H1 (cell line): Measurements from ENCODE around the gene CRY1. TPM values are rescaled to one million over a fixed set of nuclear protein-coding genes. Genes with fewer than 3 reads are reported as not detected.

Experiments used
- CTCF ChIA-PET: fragments of 300-600 bp; sonication (Branson Sonifier 250); formaldehyde crosslinking; loops from one replicate; lab custom pipeline; 2021; ENCODE audit not compliant: partially characterized antibody; lab: Charles Lee
- POLR2A ChIA-PET: fragments of 300-600 bp; sonication (Branson Sonifier 250); formaldehyde crosslinking; loops from one replicate; lab custom pipeline; 2021; ENCODE audit warnings: inconsistent platforms; ENCODE audit not compliant: partially characterized antibody; lab: Charles Lee
- DNase-seq, 2 experiments: peaks; one replicate each; pipeline versions ENCODE4 v3.0.0 to v3.0.0-alpha.2; 2010 to 2022; ENCODE audit warnings: low spot score in 2 of 2, low read depth in 1 of 2, mixed read lengths in 1 of 2
- FAIRE-seq: peaks from 2 replicates; lab custom pipeline; 2011; peaks lifted over from hg19 to GRCh38; lab: Jason Lieb, UNC
- H2AFZ ChIP-seq: 2 replicates; pipeline ENCODE4 v1.8.1; 2012; ENCODE audit warnings: low read length, inconsistent platforms
- H2AK5ac ChIP-seq: 2 replicates; pipeline ENCODE4 v1.6.1; 2013; ENCODE audit warnings: low read depth, low read length
- H2BK120ac ChIP-seq: replicated peaks from 2 replicates; pipeline ENCODE3; 2013; ENCODE audit warnings: low read depth, low read length, inconsistent platforms
- H2BK12ac ChIP-seq: 2 replicates; pipeline ENCODE4 v1.6.1; 2013; ENCODE audit warnings: low read depth, low read length
- H2BK15ac ChIP-seq: 2 replicates; pipeline ENCODE4 v1.6.1; 2013; ENCODE audit warnings: low read length
- H2BK20ac ChIP-seq: 2 replicates; pipeline ENCODE4 v1.6.1; 2013; ENCODE audit warnings: low read length
- H2BK5ac ChIP-seq: 2 replicates; pipeline ENCODE4 v1.6.1; 2013; ENCODE audit warnings: low read depth, low read length
- H3K14ac ChIP-seq: 2 replicates; pipeline ENCODE4 v1.6.1; 2013; ENCODE audit warnings: inconsistent platforms; ENCODE audit not compliant: insufficient read length
- H3K18ac ChIP-seq: 2 replicates; pipeline ENCODE4 v1.6.1; 2013; ENCODE audit warnings: low read length; ENCODE audit errors: extremely low read depth
- H3K23ac ChIP-seq: 2 replicates; pipeline ENCODE4 v1.6.1; 2013; ENCODE audit warnings: inconsistent platforms; ENCODE audit not compliant: insufficient read length
- H3K23me2 ChIP-seq: 2 replicates; pipeline ENCODE4 v1.6.1; 2013; ENCODE audit warnings: low read depth, low read length
- H3K27ac ChIP-seq: 2 replicates; pipeline ENCODE4 v1.6.1; 2011; ENCODE audit warnings: low read depth, low read length, inconsistent platforms
- H3K27me3 ChIP-seq, 4 experiments: replicated peaks in 1 of 4; 1 replicate in 1 of 4; 2 replicates in 3 of 4; pipeline versions ENCODE4 v1.6.1 to v1.8.1; 2011 to 2013; ENCODE audit warnings: low read length in 3 of 4, mild to moderate bottlenecking in 3 of 4, inconsistent platforms in 2 of 4, mixed read lengths in 2 of 4, moderate library complexity in 1 of 4; ENCODE audit not compliant: control insufficient read depth in 3 of 4, insufficient read depth in 3 of 4; ENCODE audit errors: extremely low read depth in 1 of 4
- H3K36me3 ChIP-seq, 4 experiments: 2 replicates each; pipeline versions ENCODE4 v1.6.1 to v1.8.1; 2011 to 2013; ENCODE audit warnings: mild to moderate bottlenecking in 4 of 4, low read length in 3 of 4, moderate library complexity in 2 of 4, control low read depth in 1 of 4, inconsistent platforms in 1 of 4; ENCODE audit not compliant: insufficient read depth in 4 of 4, control insufficient read depth in 2 of 4
- H3K4ac ChIP-seq: replicated peaks from 2 replicates; pipeline ENCODE3; 2013; ENCODE audit warnings: low read length, low read depth, mixed read lengths, inconsistent platforms; ENCODE audit not compliant: insufficient read length
- H3K4me1 ChIP-seq, 4 experiments: replicated peaks in 1 of 4; 1 replicate in 1 of 4; 2 replicates in 3 of 4; pipeline versions ENCODE4 v1.6.1 to v1.8.1; 2011 to 2013; ENCODE audit warnings: low read length in 3 of 4, inconsistent platforms in 2 of 4, mixed read lengths in 1 of 4; ENCODE audit not compliant: insufficient read depth in 4 of 4, control insufficient read depth in 3 of 4
- H3K4me2 ChIP-seq, 2 experiments: 2 replicates each; pipeline versions ENCODE4 v1.6.1 to v1.8.1; 2011 to 2013; ENCODE audit warnings: low read depth in 2 of 2, low read length in 2 of 2, control low read depth in 1 of 2, inconsistent platforms in 1 of 2, mild to moderate bottlenecking in 1 of 2; ENCODE audit not compliant: insufficient read depth in 1 of 2
- H3K4me3 ChIP-seq, 4 experiments: fragments of 200-600, 300-600 bp in 1 of 4; sonication (generic), shearing (Covaris generic), sonication (Bioruptor Twin) in 1 of 4; 2 replicates each; pipeline versions ENCODE4 v1.5.1 to v1.8.1; 2011 to 2016; ENCODE audit warnings: low read length in 4 of 4, low read depth in 3 of 4, control low read depth in 2 of 4, inconsistent platforms in 2 of 4, mild to moderate bottlenecking in 2 of 4, mixed read lengths in 1 of 4, moderate library complexity in 1 of 4; ENCODE audit not compliant: insufficient read depth in 2 of 4; ENCODE audit errors: extremely low read depth in 1 of 4
- H3K56ac ChIP-seq: replicated peaks from 2 replicates; pipeline ENCODE3; 2013; ENCODE audit warnings: low read depth, mild to moderate bottlenecking, mixed read lengths, low read length, inconsistent platforms; ENCODE audit not compliant: insufficient read length
- H3K79me1 ChIP-seq: 2 replicates; pipeline ENCODE4 v1.6.1; 2013; ENCODE audit warnings: low read depth, low read length, control low read depth
- H3K79me2 ChIP-seq, 2 experiments: 2 replicates each; pipeline versions ENCODE4 v1.6.1 to v1.8.1; 2012 to 2013; ENCODE audit warnings: low read length in 2 of 2, mild to moderate bottlenecking in 2 of 2, inconsistent platforms in 1 of 2; ENCODE audit not compliant: insufficient read depth in 2 of 2, control insufficient read depth in 1 of 2
- H3K9ac ChIP-seq, 4 experiments: replicated peaks in 1 of 4; 1 replicate in 1 of 4; 2 replicates in 3 of 4; pipeline versions ENCODE4 v1.6.1 to v1.8.1; 2011 to 2013; ENCODE audit warnings: low read depth in 3 of 4, low read length in 3 of 4, control low read depth in 2 of 4, mild to moderate bottlenecking in 2 of 4, moderate library complexity in 2 of 4, inconsistent platforms in 1 of 4; ENCODE audit errors: extremely low read depth in 1 of 4
- H3K9me3 ChIP-seq, 2 experiments: 2 replicates each; pipeline versions ENCODE4 v1.6.1 to v1.8.1; 2012 to 2013; ENCODE audit warnings: mild to moderate bottlenecking in 2 of 2, moderate library complexity in 2 of 2, control low read depth in 1 of 2, inconsistent platforms in 1 of 2, low read depth in 1 of 2, low read length in 1 of 2, mixed read lengths in 1 of 2; ENCODE audit not compliant: insufficient read depth in 2 of 2
- H4K20me1 ChIP-seq, 2 experiments: replicated peaks in 1 of 2; 2 replicates each; pipeline versions ENCODE3 to v1.8.1; 2011 to 2013; ENCODE audit warnings: inconsistent platforms in 2 of 2, low read length in 2 of 2, mild to moderate bottlenecking in 1 of 2; ENCODE audit not compliant: insufficient read depth in 2 of 2, control insufficient read depth in 1 of 2
- H4K5ac ChIP-seq: 2 replicates; pipeline ENCODE4 v1.6.1; 2013; ENCODE audit warnings: low read length, low read depth, mixed read lengths, inconsistent platforms; ENCODE audit not compliant: insufficient read length
- H4K8ac ChIP-seq: 2 replicates; pipeline ENCODE4 v1.8.0; 2013; ENCODE audit warnings: mild to moderate bottlenecking, moderate library complexity, low read length, inconsistent platforms; ENCODE audit not compliant: insufficient read depth; ENCODE audit errors: extremely low read depth
- H4K91ac ChIP-seq: replicated peaks from 2 replicates; pipeline ENCODE3; 2013; ENCODE audit warnings: low read length, mixed read lengths, inconsistent platforms; ENCODE audit not compliant: insufficient read length
- BACH1 ChIP-seq: IDR thresholded peaks from 2 replicates; pipeline ENCODE4 v1.6.1; 2012; ENCODE audit warnings: low read length, improper control_type of control experiment
- BCL11A ChIP-seq, 2 experiments: IDR thresholded peaks; one replicate each; pipeline ENCODE4 v1.6.1; 2011; ENCODE audit warnings: low read depth in 2 of 2, low read length in 2 of 2, mild to moderate bottlenecking in 2 of 2
- BRCA1 ChIP-seq: IDR thresholded peaks from 2 replicates; pipeline ENCODE4 v1.6.1; 2012; ENCODE audit warnings: low read depth, low read length, improper control_type of control experiment
- CTBP2 ChIP-seq: IDR thresholded peaks from 2 replicates; pipeline ENCODE4 v1.7.0; 2011; ENCODE audit warnings: borderline replicate concordance, mild to moderate bottlenecking, moderate library complexity, mixed read lengths, low read length; ENCODE audit not compliant: insufficient read depth, insufficient read length
- RAD21 ChIP-seq, 2 experiments: IDR thresholded peaks in 1 of 2; conservative IDR thresholded peaks in 1 of 2; 2 replicates each; pipeline ENCODE4 v1.6.1; 2011; ENCODE audit warnings: low read depth in 2 of 2, low read length in 2 of 2, improper control_type of control experiment in 1 of 2, inconsistent platforms in 1 of 2, mild to moderate bottlenecking in 1 of 2, moderate library complexity in 1 of 2
- RFX5 ChIP-seq: IDR thresholded peaks from 2 replicates; pipeline ENCODE4 v1.6.1; 2011; ENCODE audit warnings: low read depth, low read length, improper control_type of control experiment, borderline replicate concordance
- SIX5 ChIP-seq: IDR thresholded peaks from 2 replicates; pipeline ENCODE4 v1.6.1; 2011; ENCODE audit warnings: mild to moderate bottlenecking, low read depth, low read length
- SRF ChIP-seq: IDR thresholded peaks from 2 replicates; pipeline ENCODE4 v1.6.1; 2011; ENCODE audit warnings: mild to moderate bottlenecking, low read depth, low read length, moderate library complexity
- TBP ChIP-seq: IDR thresholded peaks from 2 replicates; pipeline ENCODE4 v1.6.1; 2011; ENCODE audit warnings: low read depth, low read length, improper control_type of control experiment
- TEAD4 ChIP-seq: IDR thresholded peaks from 2 replicates; pipeline ENCODE4 v1.6.1; 2012; ENCODE audit warnings: low read depth, low read length, inconsistent platforms, mixed read lengths
- WGBS, 2 experiments: shearing (Covaris generic) in 1 of 2; methylation state at CpG; one replicate each; pipeline versions ENCODE4 v1.1.6 to v1.1.7; 2013 to 2015; ENCODE audit warnings: low lambda C conversion rate in 2 of 2, mixed read lengths in 2 of 2, inconsistent platforms in 1 of 2, low coverage in 1 of 2, missing lambda C conversion rate in 1 of 2; ENCODE audit not compliant: insufficient replicate concordance in 2 of 2, insufficient coverage in 1 of 2, insufficient read length in 1 of 2; ENCODE audit errors: extremely low coverage in 1 of 2, missing lambda C conversion rate in 1 of 2; 5-methylcytosine and 5-hydroxymethylcytosine counted together
- polyA plus RNA-seq, 7 experiments: library from polyadenylated mRNA; depleted of rRNA in 3 of 7; stranded (reverse) in 5 of 7; unstranded in 2 of 7; fragments of >200 nt in 5 of 7; fragments of 200-250 nt in 2 of 7; gene quantifications; 1 replicate in 5 of 7; 2 replicates in 1 of 7; 4 replicates in 1 of 7; pipeline versions ENCODE4 v1.2.1 to v1.2.3, GENCODE V29; 2011 to 2013; ENCODE audit warnings: missing spikeins in 2 of 7, mixed read lengths in 2 of 7
- total RNA-seq: library from RNA; stranded (reverse); fragmentation: NEBNext Ultra II Directional; extraction: Animal tissue kit (Norgen Biotek cat#: 25700); gene quantifications from 2 replicates; pipeline ENCODE4 v1.2.1, GENCODE V29; 2021
- TF ChIP-seq, protein P1 (sequence below): IDR thresholded peaks from 2 replicates; pipeline ENCODE4 v1.6.1; 2012; ENCODE audit warnings: inconsistent platforms

Gene CRY1
- total and polyA plus RNA-seq, 2 of the 8 experiments (the other 6 are each of a cell fraction or from before 2014, with no cell fraction given): 13.6 to 25.1 TPM

GRCh38 chr12:106953352-106954250, 139.7 kb downstream of the CRY1 start:
- POLR2A ChIA-PET: no interaction called here
- no peak overlapping the region for H3K18ac ChIP-seq
- H3K27ac ChIP-seq: no peak overlapping the region
- no peak overlapping the region for H3K14ac ChIP-seq
- H2BK20ac ChIP-seq: no peak overlapping the region
- H3K9me3 ChIP-seq: peaks cover 2 to 6% of the 10 kb centered on the region in 2 experiments; a peak in 2 of 4 replicates
- no peak overlapping the region for H2AFZ ChIP-seq
- no peak overlapping the region for H4K8ac ChIP-seq
- no peak overlapping the region for H2AK5ac ChIP-seq
- H3K79me1 ChIP-seq: no peaks in the 10 kb centered on the region
- peaks cover 0 to 12% (median 8%) of the 10 kb centered on the region in 4 experiments; a peak in 6 of 7 replicates for H3K27me3 ChIP-seq
- peaks cover 0 to 2% of the 10 kb centered on the region in 2 experiments for H4K20me1 ChIP-seq
- H3K23ac ChIP-seq: no peak overlapping the region
- no peak overlapping the region for H3K4me3 ChIP-seq
- no peak overlapping the region; a peak in 1 of 4 replicates for H3K4me2 ChIP-seq
- H3K4me1 ChIP-seq: 0 out of 7 replicates have a peak, but pooled peaks cover 0 to 3% (median 0%) of the 10 kb centered on the region in 4 experiments
- H3K4ac ChIP-seq: no peak overlapping the region
- FAIRE-seq (no peak), DNase-seq (no peak)
- no peak overlapping the region for H2BK5ac ChIP-seq
- 86% methylated on average over 12 of the region's 12 CpGs; no CpG with 5 or more reads in 1 of the 2 experiments for WGBS, 2 experiments
- no peak overlapping the region for H4K5ac ChIP-seq
- no peak overlapping the region for H3K56ac ChIP-seq
- H3K36me3 ChIP-seq: no peaks in the 10 kb centered on the region
- CTCF ChIA-PET: interaction anchor here (0.7 kb wide), 1 partner anchor 146 kb away, joined by 3 read pairs; no protein-coding TSS in a partner anchor
- no peak overlapping the region for H2BK15ac ChIP-seq
- H3K79me2 ChIP-seq: peaks cover 0 to 12% of the 10 kb centered on the region in 2 experiments; a peak in 2 of 4 replicates
- H2BK120ac ChIP-seq: no peak overlapping the region
- no peak overlapping the region for H4K91ac ChIP-seq
- no peak overlapping the region for H3K9ac ChIP-seq
- no peak overlapping the region for H2BK12ac ChIP-seq
- peaks cover 12% of the 10 kb centered on the region for H3K23me2 ChIP-seq
- TF ChIP-seq, protein P1, sequence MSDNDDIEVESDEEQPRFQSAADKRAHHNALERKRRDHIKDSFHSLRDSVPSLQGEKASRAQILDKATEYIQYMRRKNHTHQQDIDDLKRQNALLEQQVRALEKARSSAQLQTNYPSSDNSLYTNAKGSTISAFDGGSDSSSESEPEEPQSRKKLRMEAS: no peak
- no peak for TF ChIP-seq SRF
- TF ChIP-seq RFX5: no peak
- TF ChIP-seq BRCA1: no peak
- no peak for TF ChIP-seq TBP
- no peak for TF ChIP-seq RAD21 (IDR thresholded peaks at IDR 0.05 in 1 of 2, conservative IDR thresholded peaks at IDR 0.05 in 1 of 2; ENCODE audit: low read depth in 2 of 2, low read length in 2 of 2)
- TF ChIP-seq SIX5: no peak
- TF ChIP-seq BCL11A (IDR thresholded peaks at IDR 0.05; ENCODE audit: low read depth in 2 of 2, low read length in 2 of 2): no peak
- no peak for TF ChIP-seq CTBP2
- TF ChIP-seq TEAD4: no peak
- no peak for TF ChIP-seq BACH1
